PC-3 (cell line): ENCODE data around the gene ACOX1.

Source experiments
- CTCF ChIP-seq: fragments of 300-600 bp; sonication (generic); conservative IDR thresholded peaks from 2 replicates; pipeline ENCODE4 v1.5.1; 2017; ENCODE audit warnings: antibody characterized with exemption, low read depth, mild to moderate bottlenecking, low read length
- EZH2 ChIP-seq: fragments of 300-600 bp; sonication (generic); IDR thresholded peaks from one replicate; pipeline ENCODE4 v1.6.1; 2017; ENCODE audit warnings: antibody characterized with exemption, mild to moderate bottlenecking, low read length; ENCODE audit not compliant: unreplicated experiment

- TF ChIP-seq CTCF = no peak
- no peak for TF ChIP-seq EZH2
Measured at GRCh38 chr17:75925912-75926311, 53.1 kb downstream of the ACOX1 start.
